C4-2B (cell line): ENCODE data around the gene ZNF277.

Experiments used
- H3K27ac ChIP-seq: fragments of 450-650 bp; 2 replicates; pipeline ENCODE4 v1.5.1; 2017
- ZFX ChIP-seq: fragments of 450-650 bp; IDR thresholded peaks from 2 replicates; pipeline ENCODE4 v1.6.1; 2017
- TF ChIP-seq, protein P1 (sequence below): fragments of 450-650 bp; conservative IDR thresholded peaks from 2 replicates; pipeline ENCODE4 v1.5.1; 2017; ENCODE audit warnings: mild to moderate bottlenecking

Gene ZNF277

DNA sequence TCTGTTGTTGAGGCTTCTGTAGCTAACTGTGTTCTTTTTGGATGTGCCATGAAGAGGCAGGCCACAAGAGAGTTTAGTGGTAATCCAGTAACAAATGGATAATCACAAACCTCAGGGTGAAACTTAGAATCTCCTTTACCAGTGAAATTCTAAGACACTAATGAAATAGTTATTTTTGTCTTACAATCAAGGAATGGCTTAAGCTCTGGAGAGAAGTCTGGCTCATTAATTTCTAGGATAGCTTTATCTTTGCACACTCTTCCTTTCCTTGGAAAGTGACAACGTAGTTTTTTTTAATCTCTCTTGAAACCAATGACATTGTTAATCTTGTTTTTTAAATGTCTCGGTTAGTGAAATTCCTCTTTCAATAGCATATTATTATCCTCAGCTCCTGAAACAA is 150.1 kb downstream of the ZNF277 start:
- no peak overlapping the region for H3K27ac ChIP-seq
- TF ChIP-seq ZFX, result no peak
- TF ChIP-seq, protein P1, sequence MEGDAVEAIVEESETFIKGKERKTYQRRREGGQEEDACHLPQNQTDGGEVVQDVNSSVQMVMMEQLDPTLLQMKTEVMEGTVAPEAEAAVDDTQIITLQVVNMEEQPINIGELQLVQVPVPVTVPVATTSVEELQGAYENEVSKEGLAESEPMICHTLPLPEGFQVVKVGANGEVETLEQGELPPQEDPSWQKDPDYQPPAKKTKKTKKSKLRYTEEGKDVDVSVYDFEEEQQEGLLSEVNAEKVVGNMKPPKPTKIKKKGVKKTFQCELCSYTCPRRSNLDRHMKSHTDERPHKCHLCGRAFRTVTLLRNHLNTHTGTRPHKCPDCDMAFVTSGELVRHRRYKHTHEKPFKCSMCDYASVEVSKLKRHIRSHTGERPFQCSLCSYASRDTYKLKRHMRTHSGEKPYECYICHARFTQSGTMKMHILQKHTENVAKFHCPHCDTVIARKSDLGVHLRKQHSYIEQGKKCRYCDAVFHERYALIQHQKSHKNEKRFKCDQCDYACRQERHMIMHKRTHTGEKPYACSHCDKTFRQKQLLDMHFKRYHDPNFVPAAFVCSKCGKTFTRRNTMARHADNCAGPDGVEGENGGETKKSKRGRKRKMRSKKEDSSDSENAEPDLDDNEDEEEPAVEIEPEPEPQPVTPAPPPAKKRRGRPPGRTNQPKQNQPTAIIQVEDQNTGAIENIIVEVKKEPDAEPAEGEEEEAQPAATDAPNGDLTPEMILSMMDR, result no peak

GRCh38 chr7:112357136-112357535 is 150.6 kb downstream of the ZNF277 start:
- no peak overlapping the region for H3K27ac ChIP-seq
- no peak for TF ChIP-seq ZFX

GRCh38 chr7:112358513-112358912 is 152.0 kb downstream of the ZNF277 start:
- no peak overlapping the region for H3K27ac ChIP-seq
- TF ChIP-seq, protein P1, result no peak
- TF ChIP-seq ZFX, result no peak

DNA sequence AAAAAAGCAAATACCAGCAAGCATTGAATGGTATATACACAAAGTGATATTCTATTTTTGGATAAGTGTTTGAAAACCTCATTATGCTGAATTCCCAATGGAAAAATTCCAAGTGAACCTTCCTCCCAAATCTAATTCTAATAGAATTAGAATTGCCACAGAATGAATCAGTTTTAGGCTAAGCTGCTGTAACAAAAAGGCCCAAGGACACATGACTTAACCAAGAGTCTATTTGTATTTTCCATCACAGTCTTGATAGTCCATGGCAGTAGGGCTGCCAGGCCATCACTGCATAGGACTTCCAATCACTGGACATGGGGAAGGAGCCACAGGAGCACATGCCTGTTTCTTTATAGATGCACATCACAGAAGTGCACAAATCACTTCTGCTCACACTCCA is 152.6 kb downstream of the ZNF277 start:
- TF ChIP-seq, protein P1, result no peak
- no peak for TF ChIP-seq ZFX
- no peak overlapping the region for H3K27ac ChIP-seq

DNA sequence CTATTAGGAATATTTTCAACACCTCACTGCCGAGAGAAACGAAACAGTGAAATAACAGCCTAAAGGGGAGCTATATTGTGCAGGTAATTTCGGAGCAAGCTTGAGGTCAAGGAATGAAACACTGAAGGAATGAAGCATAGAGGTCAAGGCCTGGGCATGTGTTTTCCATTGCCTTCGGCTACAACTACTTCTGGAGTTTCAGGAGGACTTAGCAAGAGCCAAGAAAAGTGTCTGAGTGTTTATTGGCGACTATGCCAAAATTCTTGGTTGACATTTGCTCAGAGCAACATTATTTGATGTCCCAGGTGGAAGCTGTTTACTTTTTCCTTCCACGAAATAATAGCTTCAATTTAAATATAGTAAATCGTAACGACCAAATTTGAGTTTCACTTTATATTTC is 154.2 kb downstream of the ZNF277 start:
- no peak overlapping the region for H3K27ac ChIP-seq
- no peak for TF ChIP-seq ZFX
- TF ChIP-seq, protein P1, result no peak

GRCh38 chr7:112361154-112361553 is 154.7 kb downstream of the ZNF277 start:
- peak overlapping the region; percentile 32; the same call in 1 of the 2 replicates for H3K27ac ChIP-seq
- no peak for TF ChIP-seq ZFX
- TF ChIP-seq, protein P1, result no peak

GRCh38 chr7:112362053-112362650 is 155.7 kb downstream of the ZNF277 start:
- TF ChIP-seq, protein P1, result no peak
- no peak for TF ChIP-seq ZFX
- no peak overlapping the region for H3K27ac ChIP-seq

DNA sequence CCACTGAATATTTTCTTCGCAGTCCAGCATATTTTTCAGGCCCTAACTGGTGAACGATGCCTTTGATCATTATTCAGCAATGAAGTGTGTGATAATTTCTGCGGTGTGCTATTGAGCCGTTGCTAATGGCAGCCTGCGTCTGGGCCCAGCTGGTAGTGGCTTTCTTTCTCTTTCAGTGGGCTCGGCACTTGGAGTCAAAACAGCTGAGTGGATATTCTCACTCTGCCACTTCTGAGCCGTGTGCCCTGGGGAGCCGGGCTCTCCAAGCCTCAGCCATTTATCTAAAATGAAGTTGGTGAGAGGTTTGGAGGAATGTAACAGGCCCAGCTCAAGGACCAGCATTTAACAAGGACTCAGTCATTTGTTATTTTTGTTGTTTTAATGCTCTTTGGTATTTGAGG is 156.2 kb downstream of the ZNF277 start:
- H3K27ac ChIP-seq, result no peak overlapping the region
- TF ChIP-seq, protein P1, result no peak
- TF ChIP-seq ZFX, result no peak
